Smooth muscle cell of the coronary artery (primary cell): ENCODE measurements around the gene RILPL2. TPM values are rescaled to one million over a fixed set of nuclear protein-coding genes. Genes with fewer than 3 reads are reported as not detected.

Experiments used
- total RNA-seq: library from RNA; depleted of rRNA; stranded (reverse); fragments of >200 nt; gene quantifications from 2 replicates; pipeline ENCODE4 v1.2.3, GENCODE V29; 2014; ENCODE audit warnings: low replicate concordance

Gene RILPL2, protein sequence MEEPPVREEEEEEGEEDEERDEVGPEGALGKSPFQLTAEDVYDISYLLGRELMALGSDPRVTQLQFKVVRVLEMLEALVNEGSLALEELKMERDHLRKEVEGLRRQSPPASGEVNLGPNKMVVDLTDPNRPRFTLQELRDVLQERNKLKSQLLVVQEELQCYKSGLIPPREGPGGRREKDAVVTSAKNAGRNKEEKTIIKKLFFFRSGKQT
- 6.1 and 8.5 TPM in 2 replicates for total RNA-seq

DNA sequence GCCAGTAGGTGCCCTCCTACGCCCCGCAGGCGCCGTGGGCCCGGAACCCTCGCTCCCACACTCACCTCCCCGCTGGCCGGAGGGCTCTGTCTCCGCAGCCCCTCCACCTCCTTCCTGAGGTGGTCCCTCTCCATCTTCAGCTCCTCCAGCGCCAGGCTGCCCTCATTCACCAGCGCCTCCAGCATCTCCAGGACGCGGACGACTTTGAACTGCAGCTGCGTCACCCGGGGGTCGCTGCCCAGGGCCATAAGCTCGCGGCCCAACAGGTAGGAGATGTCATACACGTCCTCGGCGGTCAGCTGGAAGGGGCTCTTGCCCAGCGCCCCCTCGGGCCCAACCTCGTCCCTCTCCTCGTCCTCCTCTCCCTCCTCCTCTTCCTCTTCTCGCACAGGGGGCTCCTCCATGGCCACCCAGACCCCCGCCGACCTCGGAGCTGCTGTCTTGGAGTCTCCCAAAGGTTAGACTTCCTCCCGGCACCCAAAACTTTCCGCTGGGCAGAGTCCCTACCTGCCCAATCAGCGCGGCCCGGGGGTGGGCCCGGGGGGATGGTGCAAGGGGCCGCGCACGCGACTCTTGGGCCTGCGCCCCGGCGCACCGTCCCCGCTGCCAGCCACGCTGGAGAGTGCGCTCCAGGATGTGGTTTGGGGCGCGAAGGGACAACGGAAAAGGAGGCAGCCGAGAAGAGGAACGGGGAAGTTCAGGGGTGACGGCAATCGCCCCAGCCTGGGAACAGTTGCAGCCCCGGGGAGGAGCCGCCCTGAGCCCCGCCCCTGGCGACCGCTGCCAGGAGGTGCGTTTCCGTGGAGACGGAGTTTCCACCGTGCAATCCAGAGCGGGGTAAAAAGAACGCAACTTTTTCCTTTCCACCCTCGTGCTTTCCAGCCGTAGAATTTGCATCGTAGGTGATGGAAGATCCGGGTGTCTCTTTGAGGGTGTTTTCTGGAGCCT lies at the start of gene RILPL2:
Gene RILPL2 (minus strand): TSS at position 668 of the 948 bp plus-strand sequence. CDS start 264 bp downstream, at position 404.

DNA sequence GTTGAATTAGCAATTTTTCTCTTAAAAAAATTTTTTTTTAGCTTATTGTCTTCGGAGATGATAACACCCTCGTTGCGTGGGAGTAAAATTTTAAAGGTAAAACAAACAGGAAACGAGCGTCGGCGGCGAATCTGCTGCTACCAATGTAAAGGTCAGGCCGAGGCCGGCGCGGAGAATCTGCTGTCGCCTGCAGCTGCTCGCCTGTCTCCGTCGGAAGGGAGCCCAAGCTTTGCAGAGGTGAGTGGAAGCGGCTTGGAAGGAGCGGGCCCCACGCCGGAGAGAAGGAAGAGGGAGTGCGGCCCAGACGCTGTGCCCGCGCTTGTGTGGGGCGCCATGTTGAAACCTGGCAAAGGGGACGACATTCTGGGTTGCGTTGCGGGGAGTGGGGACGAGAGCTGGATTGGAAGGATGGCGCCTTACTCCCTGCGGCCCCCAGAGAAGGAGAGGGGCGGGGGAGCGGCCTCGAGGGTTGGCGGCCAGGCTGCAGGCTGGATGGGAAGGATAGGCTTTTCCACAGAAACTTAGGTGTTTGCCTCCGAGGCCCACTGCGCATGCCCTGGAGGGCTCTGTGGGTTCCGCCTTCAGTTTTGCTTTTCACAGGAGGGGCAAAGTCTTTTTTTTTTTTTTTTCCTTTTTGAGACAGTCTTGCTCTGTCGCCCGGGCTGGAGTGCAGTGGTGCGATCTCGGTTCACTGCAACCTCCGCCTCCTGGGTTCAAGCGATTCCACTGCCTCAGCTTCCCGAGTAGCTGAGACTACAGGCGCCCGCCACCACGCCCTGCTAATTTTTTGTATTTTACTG lies 21.7 kb upstream of the RILPL2 start, which contains the start of gene SNRNP35:
Gene SNRNP35 (plus strand): TSS at position 160 of the 800 bp plus-strand sequence. CDS start 7,402 bp downstream, outside the sequence.

Other genes with a start within 250 kb of the RILPL2 start
- gene MPHOSPH9, start 203.5 kb downstream of the RILPL2 start, total RNA-seq: 14.4 and 33.8 TPM in 2 replicates
- 9.5 and 12.1 TPM in 2 replicates for gene MTRFR, start 203.2 kb downstream of the RILPL2 start, total RNA-seq
- gene CDK2AP1, start 164.8 kb downstream of the RILPL2 start, total RNA-seq: 107 and 188 TPM in 2 replicates
- 17.4 and 19.7 TPM in 2 replicates for gene SBNO1, start 71.8 kb downstream of the RILPL2 start, total RNA-seq
- 19.5 and 53.4 TPM in 2 replicates for gene KMT5A, start 52.6 kb downstream of the RILPL2 start, total RNA-seq
- gene SNRNP35, start 21.5 kb upstream of the RILPL2 start, total RNA-seq: 8.7 and 14.5 TPM in 2 replicates
- gene RILPL1, start 97.0 kb upstream of the RILPL2 start, total RNA-seq: 10.1 and 16.0 TPM in 2 replicates
- 217 and 504 TPM in 2 replicates for gene TMED2, start 147.9 kb upstream of the RILPL2 start, total RNA-seq
- gene DDX55, start 165.4 kb upstream of the RILPL2 start, total RNA-seq: 11.9 and 15.7 TPM in 2 replicates
- gene EIF2B1, start 197.0 kb upstream of the RILPL2 start, total RNA-seq: 33.6 and 34.5 TPM in 2 replicates
- gene GTF2H3, start 197.1 kb upstream of the RILPL2 start, total RNA-seq: 22.5 and 23.8 TPM in 2 replicates
- gene TCTN2, start 234.4 kb upstream of the RILPL2 start, total RNA-seq: 4.7 and 28.0 TPM in 2 replicates